Measurements from ENCODE around the gene MSANTD2. TPM values are rescaled to one million over a fixed set of nuclear protein-coding genes. Genes with fewer than 3 reads are reported as not detected.
A peak's percentile ranks its signal among the peaks of the same experiment; 100 is the strongest.

Gene MSANTD2
- total RNA-seq, 1 donor from 2014 or later: 8.5 TPM

- peak overlapping the region; percentile 57 for H3K4me3 ChIP-seq (ENCODE audit: low read depth, low read length)
- no peak for DNase-seq (ENCODE audit: low read depth)
- no peak for TF ChIP-seq CTCF (conservative IDR thresholded peaks at IDR 0.05; ENCODE audit: low read depth, low read length)
Measured at GRCh38 chr11:124738713-124739478, 61.3 kb downstream of the MSANTD2 start.

- TF ChIP-seq CTCF (conservative IDR thresholded peaks at IDR 0.05; ENCODE audit: low read depth, low read length): no peak
Measured at GRCh38 chr11:124737638-124738305, 62.4 kb downstream of the MSANTD2 start.

GRCh38 chr11:124736736-124737135 lies 63.5 kb downstream of the MSANTD2 start:
- no peak for DNase-seq (ENCODE audit: low read depth)
- TF ChIP-seq CTCF (conservative IDR thresholded peaks at IDR 0.05; ENCODE audit: low read depth, low read length): no peak
- H3K4me3 ChIP-seq (ENCODE audit: low read depth, low read length): no peak overlapping the region

More at GRCh38 chr11:124737638-124738305, 62.4 kb downstream of the MSANTD2 start:
- DNase-seq (ENCODE audit: low read depth): no peak
- H3K4me3 ChIP-seq (ENCODE audit: low read depth, low read length): no peak overlapping the region

GRCh38 chr11:124732230-124732629 lies 68.0 kb downstream of the MSANTD2 start:
- TF ChIP-seq CTCF (conservative IDR thresholded peaks at IDR 0.05; ENCODE audit: low read depth, low read length): no peak
- no peak overlapping the region for H3K4me3 ChIP-seq (ENCODE audit: low read depth, low read length)
- DNase-seq (ENCODE audit: low read depth): no peak

- no peak for DNase-seq (ENCODE audit: low read depth)
- TF ChIP-seq CTCF (conservative IDR thresholded peaks at IDR 0.05; ENCODE audit: low read depth, low read length): no peak
- no peak overlapping the region for H3K4me3 ChIP-seq (ENCODE audit: low read depth, low read length)
Measured at GRCh38 chr11:124729571-124729970, 70.6 kb downstream of the MSANTD2 start.

- no peak for DNase-seq (ENCODE audit: low read depth)
- no peak overlapping the region for H3K4me3 ChIP-seq (ENCODE audit: low read depth, low read length)
- TF ChIP-seq CTCF (conservative IDR thresholded peaks at IDR 0.05; ENCODE audit: low read depth, low read length): no peak
Measured at GRCh38 chr11:124728134-124728533, 72.1 kb downstream of the MSANTD2 start.
